CD14-positive monocyte (primary cell): ENCODE data around the gene CTSV. TPM values are rescaled to one million over a fixed set of nuclear protein-coding genes. Genes with fewer than 3 reads are reported as not detected.

Source experiments
- DNase-seq, 3 donors: peaks; one replicate each; pipeline ENCODE4 v3.0.0-alpha.2; 2011 to 2022
- H2AFZ ChIP-seq: 2 replicates; pipeline ENCODE4 v1.6.0; 2012; ENCODE audit warnings: mild to moderate bottlenecking, low read depth, low read length, inconsistent platforms; ENCODE audit not compliant: insufficient read depth, poor library complexity, severe bottlenecking
- H3K27ac ChIP-seq, 2 donors: 1 replicate in 1 of 2; 2 replicates in 1 of 2; pipeline ENCODE4 v1.5.1; 2012 to 2013; ENCODE audit warnings: low read length in 2 of 2, control low read depth in 1 of 2, inconsistent platforms in 1 of 2, low read depth in 1 of 2, mild to moderate bottlenecking in 1 of 2
- H3K27me3 ChIP-seq, 2 donors: one replicate each; pipeline versions ENCODE4 v1.6.0 to v1.6.1; 2011 to 2013; ENCODE audit warnings: low read length in 2 of 2; ENCODE audit not compliant: control insufficient read depth in 2 of 2, insufficient read depth in 2 of 2
- H3K36me3 ChIP-seq, 2 donors: replicated peaks in 1 of 2; 1 replicate in 1 of 2; 2 replicates in 1 of 2; pipeline versions ENCODE4 v1.5.1 to v1.6.1; 2012 to 2013; ENCODE audit warnings: low read length in 2 of 2, control low read depth in 1 of 2, inconsistent platforms in 1 of 2, mild to moderate bottlenecking in 1 of 2; ENCODE audit not compliant: insufficient read depth in 2 of 2, control insufficient read depth in 1 of 2
- H3K4me1 ChIP-seq, 2 donors: 1 replicate in 1 of 2; 2 replicates in 1 of 2; pipeline versions ENCODE4 v1.5.1 to v1.6.1; 2012 to 2013; ENCODE audit warnings: low read length in 2 of 2, control low read depth in 1 of 2, inconsistent platforms in 1 of 2, mild to moderate bottlenecking in 1 of 2, moderate library complexity in 1 of 2; ENCODE audit not compliant: insufficient read depth in 2 of 2, control insufficient read depth in 1 of 2
- H3K4me2 ChIP-seq: replicated peaks from 2 replicates; pipeline ENCODE3; 2012; ENCODE audit warnings: low read length, moderate library complexity, mild to moderate bottlenecking; ENCODE audit not compliant: poor library complexity, severe bottlenecking; ENCODE audit errors: extremely low read depth
- H3K4me3 ChIP-seq, 3 experiments: fragments of 200-600 bp in 1 of 3; sonication (generic) in 1 of 3; replicated peaks in 1 of 3; 1 replicate in 2 of 3; 2 replicates in 1 of 3; pipeline ENCODE4 v1.5.1; 2011 to 2013; ENCODE audit warnings: low read length in 3 of 3, mild to moderate bottlenecking in 3 of 3, control low read depth in 2 of 3, low read depth in 2 of 3, inconsistent platforms in 1 of 3, moderate library complexity in 1 of 3
- H3K79me2 ChIP-seq: 2 replicates; pipeline ENCODE4 v1.6.0; 2012; ENCODE audit warnings: mild to moderate bottlenecking, control low read depth, inconsistent platforms, low read length, moderate library complexity; ENCODE audit not compliant: insufficient read depth
- H3K9ac ChIP-seq: 2 replicates; pipeline ENCODE4 v1.6.0; 2017; ENCODE audit warnings: low read length, mild to moderate bottlenecking; ENCODE audit not compliant: insufficient read depth, poor library complexity, severe bottlenecking
- H3K9me3 ChIP-seq, 2 donors: replicated peaks in 1 of 2; 1 replicate in 1 of 2; 2 replicates in 1 of 2; pipeline versions ENCODE4 v1.5.1 to v1.6.1; 2012 to 2013; ENCODE audit warnings: low read length in 2 of 2, control low read depth in 1 of 2; ENCODE audit not compliant: control insufficient read depth in 1 of 2, insufficient read depth in 1 of 2
- H4K20me1 ChIP-seq: 2 replicates; pipeline ENCODE4 v1.6.0; 2012; ENCODE audit warnings: mild to moderate bottlenecking, low read length, control low read depth, moderate library complexity; ENCODE audit not compliant: insufficient read depth
- H3K27ac Mint-ChIP-seq, 7 donors: one replicate each; pipeline ENCODE4 v1.8.0; 2020; ENCODE audit warnings: mild to moderate bottlenecking in 7 of 7, mixed read lengths in 7 of 7, moderate library complexity in 6 of 7, inconsistent platforms in 2 of 7
- H3K27me3 Mint-ChIP-seq, 3 donors: one replicate each; pipeline ENCODE4 v1.8.0; 2021 to 2022; ENCODE audit warnings: low read depth in 3 of 3, mild to moderate bottlenecking in 3 of 3, mixed read lengths in 3 of 3, moderate library complexity in 3 of 3, inconsistent platforms in 1 of 3
- H3K36me3 Mint-ChIP-seq, 2 donors: one replicate each; pipeline ENCODE4 v1.8.0; 2020; ENCODE audit warnings: mixed read lengths in 2 of 2, inconsistent platforms in 1 of 2, mild to moderate bottlenecking in 1 of 2
- H3K4me1 Mint-ChIP-seq: one replicate; pipeline ENCODE4 v1.8.0; 2020; ENCODE audit warnings: mild to moderate bottlenecking, mixed read lengths
- H3K4me3 Mint-ChIP-seq, 2 donors: one replicate each; pipeline ENCODE4 v1.8.0; 2020; ENCODE audit warnings: mild to moderate bottlenecking in 2 of 2, mixed read lengths in 2 of 2, moderate library complexity in 1 of 2
- H3K9me3 Mint-ChIP-seq, 7 donors: one replicate each; pipeline ENCODE4 v1.8.0; 2020 to 2022; ENCODE audit warnings: mixed read lengths in 7 of 7, mild to moderate bottlenecking in 6 of 7, moderate library complexity in 6 of 7, inconsistent platforms in 2 of 7
- WGBS: methylation state at CpG from one replicate; pipeline ENCODE4 v1.1.5; 2013; ENCODE audit warnings: missing lambda C conversion rate; ENCODE audit not compliant: insufficient coverage; 5-methylcytosine and 5-hydroxymethylcytosine counted together
- intact Hi-C, 2 donors: fragments of 100-400 bp; cut with micrococcal nuclease; formaldehyde crosslinking; loops; one replicate each; pipeline versions ENCODE4 v1.15.0 to v1.15.1; 2023
- polyA plus RNA-seq, 3 donors: library from polyadenylated mRNA; depleted of rRNA in 1 of 3; unstranded in 2 of 3; stranded (reverse) in 1 of 3; fragments of 300-500 nt in 2 of 3; fragments of >200 nt in 1 of 3; fragmentation: Illumina TruSeq in 2 of 3; gene quantifications; 1 replicate in 2 of 3; 2 replicates in 1 of 3; pipeline ENCODE4 v1.2.3, GENCODE V29; 2012 to 2021
- TF ChIP-seq, protein P1 (sequence below): fragments of 200-600 bp; IDR thresholded peaks from one replicate; pipeline ENCODE4 v1.8.0; 2022; ENCODE audit warnings: antibody characterized with exemption, mild to moderate bottlenecking

Gene CTSV
- polyA plus RNA-seq, 3 donors, result 0.04 TPM; not detected in 2

DNA sequence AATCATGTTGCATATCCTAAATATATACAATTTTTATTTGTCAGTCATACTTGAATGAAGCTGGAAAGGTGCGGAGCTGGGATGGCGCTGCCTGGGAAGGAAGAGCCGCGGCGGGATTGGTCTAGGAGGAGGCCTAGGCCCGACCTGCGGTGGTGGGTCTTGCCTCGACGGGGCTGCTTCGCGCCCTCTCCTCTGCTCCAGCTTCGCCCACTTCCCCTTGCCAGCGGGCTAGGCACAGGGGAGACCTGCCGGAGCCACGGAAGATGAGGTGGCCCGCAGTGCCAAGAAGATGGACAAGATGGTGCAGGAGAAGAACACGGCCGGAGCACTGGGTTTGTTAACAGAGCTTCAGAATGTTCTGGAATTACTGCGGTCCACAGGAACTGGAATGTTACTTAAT, 28.5 kb upstream of the CTSV start:
- no peak for DNase-seq
- H3K4me2 ChIP-seq, result no peak overlapping the region
- H3K9ac ChIP-seq, result no peak overlapping the region
- Mint-ChIP-seq H3K4me1 (no peaks in the 10 kb centered on the region), H3K27me3 (peaks cover 9 to 19% (median 13%) of the 10 kb centered on the region in 3 donors), H3K27ac (no peak overlapping the region), H3K9me3 (peaks cover 5 to 13% (median 7%) of the 10 kb centered on the region in 7 donors), H3K36me3 (no peaks in the 10 kb centered on the region), H3K4me3 (no peak overlapping the region)
- TF ChIP-seq, protein P1, sequence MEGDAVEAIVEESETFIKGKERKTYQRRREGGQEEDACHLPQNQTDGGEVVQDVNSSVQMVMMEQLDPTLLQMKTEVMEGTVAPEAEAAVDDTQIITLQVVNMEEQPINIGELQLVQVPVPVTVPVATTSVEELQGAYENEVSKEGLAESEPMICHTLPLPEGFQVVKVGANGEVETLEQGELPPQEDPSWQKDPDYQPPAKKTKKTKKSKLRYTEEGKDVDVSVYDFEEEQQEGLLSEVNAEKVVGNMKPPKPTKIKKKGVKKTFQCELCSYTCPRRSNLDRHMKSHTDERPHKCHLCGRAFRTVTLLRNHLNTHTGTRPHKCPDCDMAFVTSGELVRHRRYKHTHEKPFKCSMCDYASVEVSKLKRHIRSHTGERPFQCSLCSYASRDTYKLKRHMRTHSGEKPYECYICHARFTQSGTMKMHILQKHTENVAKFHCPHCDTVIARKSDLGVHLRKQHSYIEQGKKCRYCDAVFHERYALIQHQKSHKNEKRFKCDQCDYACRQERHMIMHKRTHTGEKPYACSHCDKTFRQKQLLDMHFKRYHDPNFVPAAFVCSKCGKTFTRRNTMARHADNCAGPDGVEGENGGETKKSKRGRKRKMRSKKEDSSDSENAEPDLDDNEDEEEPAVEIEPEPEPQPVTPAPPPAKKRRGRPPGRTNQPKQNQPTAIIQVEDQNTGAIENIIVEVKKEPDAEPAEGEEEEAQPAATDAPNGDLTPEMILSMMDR, result no peak
- intact Hi-C loops, result no loop called here
- no peak overlapping the region for H3K4me3 ChIP-seq
- 96% methylated on average over 15 of the region's 19 CpGs for WGBS
- peaks cover 0 to 2% of the 10 kb centered on the region in 2 donors for H3K9me3 ChIP-seq
- H3K27ac ChIP-seq, result no peak overlapping the region
- no peaks in the 10 kb centered on the region for H3K36me3 ChIP-seq
- H2AFZ ChIP-seq, result no peak overlapping the region
- H3K79me2 ChIP-seq, result no peaks in the 10 kb centered on the region
- H3K27me3 ChIP-seq, result peaks cover 2 to 3% of the 10 kb centered on the region in 2 donors
- no peaks in the 10 kb centered on the region for H4K20me1 ChIP-seq
- no peaks in the 10 kb centered on the region for H3K4me1 ChIP-seq

DNA sequence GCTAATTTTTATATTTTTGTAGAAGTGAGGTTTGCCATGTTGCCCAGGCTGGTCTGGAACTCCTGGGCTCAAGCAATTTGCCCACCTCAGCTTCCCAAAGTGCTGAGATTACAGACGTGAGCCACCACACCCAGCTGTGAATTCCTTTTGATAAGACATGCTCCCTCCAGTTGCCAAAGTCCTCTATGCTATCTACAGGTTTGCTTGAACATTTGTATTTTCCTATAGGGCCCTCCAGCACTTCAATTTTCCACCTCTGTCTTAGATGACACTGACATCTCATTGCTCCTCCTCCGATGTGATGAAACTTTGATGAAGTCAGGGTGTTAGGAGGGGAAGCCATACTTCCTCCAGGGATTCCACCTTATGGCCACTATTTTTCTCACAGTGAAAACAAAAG, 25.2 kb upstream of the CTSV start:
- Histone ChIP-seq H4K20me1 (no peaks in the 10 kb centered on the region), H3K27ac (no peak overlapping the region), H3K36me3 (no peaks in the 10 kb centered on the region), H2AFZ (no peak overlapping the region), H3K9ac (no peak overlapping the region), H3K4me3 (no peak overlapping the region), H3K27me3 (peaks cover 0 to 10% of the 10 kb centered on the region in 2 donors), H3K9me3 (peaks cover 0 to 2% of the 10 kb centered on the region in 2 donors), H3K79me2 (no peaks in the 10 kb centered on the region), H3K4me1 (no peaks in the 10 kb centered on the region), H3K4me2 (no peak overlapping the region)
- Mint-ChIP-seq H3K4me3 (peak overlapping the region in 1 of 2 donors; percentile 7), H3K27ac (peak overlapping the region in 1 of 7 donors; percentile 19), H3K27me3 (peaks cover 6 to 23% (median 10%) of the 10 kb centered on the region in 3 donors), H3K4me1 (no peaks in the 10 kb centered on the region), H3K9me3 (peaks cover 5 to 16% (median 7%) of the 10 kb centered on the region in 7 donors), H3K36me3 (no peaks in the 10 kb centered on the region)
- no CpG with 5 or more reads among the region's 2 CpGs for WGBS
- TF ChIP-seq, protein P1, result no peak
- no peak for DNase-seq
- intact Hi-C loops, result no loop called here
